Kidney (tissue), 14 donors: Measurements from ENCODE around the gene PLXNC1. TPM values are rescaled to one million over a fixed set of nuclear protein-coding genes. Genes with fewer than 3 reads are reported as not detected.

ENCODE experiments used
- DNase-seq, 5 donors: peaks; one replicate each; pipeline ENCODE4 v3.0.0-alpha.2; 2013 to 2020
- FAIRE-seq: peaks from 2 replicates; lab custom pipeline; 2012; peaks lifted over from hg19 to GRCh38; lab: Jason Lieb, UNC
- H3K27ac ChIP-seq, 2 donors: one replicate each; pipeline ENCODE4 v1.7.0; 2013; ENCODE audit warnings: low read depth in 2 of 2, low read length in 2 of 2, inconsistent platforms in 1 of 2
- H3K27me3 ChIP-seq: one replicate; pipeline ENCODE4 v1.7.1; 2013; ENCODE audit warnings: low read length, inconsistent platforms; ENCODE audit not compliant: control insufficient read depth, insufficient read depth
- H3K36me3 ChIP-seq, 3 donors: one replicate each; pipeline versions ENCODE4 v1.7.0 to v1.7.1; 2013; ENCODE audit warnings: low read length in 3 of 3, control low read depth in 1 of 3, inconsistent platforms in 1 of 3; ENCODE audit not compliant: insufficient read depth in 3 of 3, control insufficient read depth in 2 of 3
- H3K4me1 ChIP-seq, 3 donors: one replicate each; pipeline versions ENCODE4 v1.7.0 to v1.7.1; 2013; ENCODE audit warnings: low read length in 3 of 3, inconsistent platforms in 1 of 3, low read depth in 1 of 3; ENCODE audit not compliant: control insufficient read depth in 2 of 3, insufficient read depth in 2 of 3
- H3K4me3 ChIP-seq, 3 donors: one replicate each; pipeline versions ENCODE4 v1.7.0 to v1.8.1; 2013; ENCODE audit warnings: low read length in 3 of 3, control low read depth in 1 of 3, inconsistent platforms in 1 of 3
- H3K9ac ChIP-seq, 3 donors: one replicate each; pipeline versions ENCODE4 v1.7.0 to v1.7.1; 2013; ENCODE audit warnings: low read length in 3 of 3, control low read depth in 1 of 3, inconsistent platforms in 1 of 3
- H3K9me3 ChIP-seq, 3 donors: one replicate each; pipeline versions ENCODE4 v1.7.0 to v1.7.1; 2013; ENCODE audit warnings: low read length in 3 of 3, control low read depth in 1 of 3, inconsistent platforms in 1 of 3; ENCODE audit not compliant: control insufficient read depth in 2 of 3, insufficient read depth in 1 of 3
- CTCF ChIP-seq: IDR thresholded peaks from 3 replicates; pipeline ENCODE4 v1.5.1; 2012; ENCODE audit warnings: mild to moderate bottlenecking, moderate library complexity, borderline replicate concordance; ENCODE audit not compliant: insufficient read depth; ENCODE audit errors: extremely low read depth
- intact Hi-C: fragments of 100-400 bp; cut with DNase I; formaldehyde crosslinking; loops from one replicate; pipeline ENCODE4 v1.11.1; 2022
- polyA plus RNA-seq: library from polyadenylated mRNA; stranded (reverse); fragments of 350-450 nt; fragmentation: Illumina TruSeq; extraction: RNeasy Lipid Tissue Mini Kit (QIAGEN cat#74804); gene quantifications from one replicate; pipeline ENCODE4 v1.2.3, GENCODE V29; 2014; ENCODE audit warnings: low read depth, low replicate concordance; ENCODE audit not compliant: insufficient read depth
- total RNA-seq: library from RNA; stranded (reverse); fragmentation: NEBNext Ultra II Directional; extraction: Animal tissue kit (Norgen Biotek cat#: 25700); gene quantifications from one replicate; pipeline ENCODE4 v1.2.1, GENCODE V29; 2021
- donor health status: control.
- donor health status: control.
- donor health status: control.
- donor health status: control.
- donor health status: control.
- donor health status: DM: yes; HTN: yes; CAD: no.
- donor health status: Normal renal cell carcinoma (clear cell type).

The PLXNC1 gene
- total and polyA plus RNA-seq, 2 donors from 2014 or later = 1.8 to 11.6 TPM

- DNase-seq = peak in 2 of 5 donors; percentile 53 to 60
- Histone ChIP-seq H3K9me3 (no peaks in the 10 kb centered on the region), H3K4me3 (peak overlapping the region in 2 of 3 donors; percentile 26 to 35), H3K4me1 (peaks cover 0 to 6% (median 0%) of the 10 kb centered on the region in 3 donors), H3K36me3 (no peaks in the 10 kb centered on the region), H3K27ac (no peak overlapping the region), H3K9ac (no peak overlapping the region), H3K27me3 (peaks cover 2% of the 10 kb centered on the region)
- intact Hi-C loops = loop anchor here (5.0 kb wide), 1 partner anchor 383 kb away; no protein-coding TSS in a partner anchor
- FAIRE-seq = no peak
- no peak for TF ChIP-seq CTCF
Observed at GRCh38 chr12:94143951-94144350, 4.4 kb upstream of the PLXNC1 start.

GRCh38 chr12:94144781-94145180, 3.6 kb upstream of the PLXNC1 start:
- DNase-seq = no peak
- intact Hi-C loops = loop anchor here (5.0 kb wide), 1 partner anchor 383 kb away; no protein-coding TSS in a partner anchor
- no peak for FAIRE-seq
- no peak overlapping the region for H3K9ac ChIP-seq
- H3K9me3 ChIP-seq = no peaks in the 10 kb centered on the region
- peaks cover 0 to 6% (median 6%) of the 10 kb centered on the region in 3 donors for H3K4me1 ChIP-seq
- H3K27me3 ChIP-seq = peaks cover 2% of the 10 kb centered on the region
- TF ChIP-seq CTCF = no peak
- H3K36me3 ChIP-seq = no peaks in the 10 kb centered on the region
- no peak overlapping the region for H3K27ac ChIP-seq
- H3K4me3 ChIP-seq = no peak overlapping the region

- no peaks in the 10 kb centered on the region for H3K9me3 ChIP-seq
- H3K27me3 ChIP-seq = peaks cover 2% of the 10 kb centered on the region
- no peak overlapping the region for H3K9ac ChIP-seq
- H3K4me3 ChIP-seq = no peak overlapping the region
- DNase-seq = peak in 2 of 5 donors; percentile 57 to 81
- TF ChIP-seq CTCF = peak; percentile 29
- no peak overlapping the region for H3K27ac ChIP-seq
- FAIRE-seq = no peak
- H3K36me3 ChIP-seq = no peaks in the 10 kb centered on the region
- H3K4me1 ChIP-seq = peaks cover 0 to 6% (median 6%) of the 10 kb centered on the region in 3 donors
- intact Hi-C loops = no loop called here
Observed at GRCh38 chr12:94145191-94145983, 3.0 kb upstream of the PLXNC1 start.
